Gastroesophageal sphincter (tissue), 4 donors: ENCODE measurements around the gene NARF. TPM values are rescaled to one million over a fixed set of nuclear protein-coding genes. Genes with fewer than 3 reads are reported as not detected.
"Not testable (repeated sequence)": the region's sequence is repeated elsewhere in the genome, so short reads cannot be mapped to it uniquely, and the experiment has no call there.

Experiments used
- ATAC-seq: fragments of 150-250 bp; one replicate; pipeline ENCODE4 v1.9.1; 2016; ENCODE audit warnings: mild to moderate bottlenecking, moderate library complexity
- H3K27ac ChIP-seq, 4 donors: fragments of 200-600 bp; sonication (generic) in 3 of 4; 1 replicate in 3 of 4; 2 replicates in 1 of 4; pipeline ENCODE4 v1.5.1; 2016 to 2019
- H3K27me3 ChIP-seq: fragments of 200-600 bp; sonication (generic); one replicate; pipeline ENCODE4 v1.5.1; 2019
- H3K36me3 ChIP-seq, 2 donors: fragments of 200-600 bp; sonication (generic); one replicate each; pipeline ENCODE4 v1.5.1; 2019; ENCODE audit warnings: control low read depth in 1 of 2
- H3K4me1 ChIP-seq, 3 donors: fragments of 200-600 bp; sonication (generic); 1 replicate in 2 of 3; 2 replicates in 1 of 3; pipeline ENCODE4 v1.5.1; 2016 to 2019; ENCODE audit warnings: control low read depth in 2 of 3
- H3K4me3 ChIP-seq, 2 donors: fragments of 200-600 bp; sonication (generic); one replicate each; pipeline ENCODE4 v1.5.1; 2019; ENCODE audit warnings: mild to moderate bottlenecking in 1 of 2, moderate library complexity in 1 of 2
- H3K9me3 ChIP-seq, 3 donors: fragments of 200-600 bp; sonication (generic); one replicate each; pipeline ENCODE4 v1.5.1; 2017 to 2019; ENCODE audit warnings: control low read depth in 2 of 3
- EP300 ChIP-seq: sonication (generic); formaldehyde crosslinking; IDR thresholded peaks from one replicate; pipeline ENCODE4 v1.6.1; 2017; ENCODE audit warnings: antibody characterized with exemption, mild to moderate bottlenecking
- POLR2A ChIP-seq, 2 donors: fragments of 450-650 bp; IDR thresholded peaks; one replicate each; pipeline ENCODE4 v1.6.1; 2017; ENCODE audit warnings: antibody characterized with exemption in 2 of 2, mild to moderate bottlenecking in 2 of 2, moderate library complexity in 1 of 2
- POLR2AphosphoS5 ChIP-seq: sonication (generic); formaldehyde crosslinking; IDR thresholded peaks from one replicate; pipeline ENCODE4 v1.6.1; 2017; ENCODE audit warnings: antibody characterized with exemption
- WGBS, 2 donors: methylation state at CpG; one replicate each; pipeline ENCODE4 v1.1.5; 2018; ENCODE audit warnings: low coverage in 1 of 2; 5-methylcytosine and 5-hydroxymethylcytosine counted together
- total RNA-seq, 4 donors: library from RNA; depleted of rRNA; stranded (reverse); fragments of >200 nt; gene quantifications; one replicate each; pipeline ENCODE4 v1.1.0, GENCODE V29; 2016
- TF ChIP-seq, protein P1 (sequence below), 4 experiments: fragments of 200-600 bp in 2 of 4; fragments of 450-650 bp in 2 of 4; sonication (generic) in 1 of 4; IDR thresholded peaks; one replicate each; pipeline ENCODE4 v1.5.1; 2017 to 2019; ENCODE audit warnings: antibody characterized with exemption in 4 of 4, mild to moderate bottlenecking in 2 of 4, moderate library complexity in 2 of 4

The NARF gene
- total RNA-seq, 4 donors from 2014 or later: 30.4 to 78.1 (median 44.9) TPM

DNA sequence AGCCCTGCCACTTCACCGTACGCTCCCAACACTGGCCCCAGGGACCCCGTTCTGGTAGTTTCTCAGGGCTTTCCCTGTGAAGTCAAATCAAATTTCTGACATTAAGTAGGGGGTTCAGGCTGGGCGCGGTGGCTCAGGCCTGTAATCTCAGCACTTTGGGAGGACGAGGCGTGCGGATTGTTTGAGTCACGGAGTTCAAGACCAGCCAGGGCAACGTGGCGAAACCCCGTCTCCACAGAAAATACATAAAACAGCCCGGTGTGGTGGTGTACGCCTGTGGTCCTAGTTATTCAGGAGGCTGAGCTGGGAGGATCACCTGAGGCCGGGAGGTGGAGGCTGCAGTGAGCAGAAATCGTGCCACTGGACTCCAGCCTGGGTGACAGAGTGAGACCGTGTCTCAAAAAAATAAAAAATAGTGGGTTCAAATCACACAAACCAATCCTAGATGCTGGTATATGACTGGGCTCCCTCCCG lies 8.6 kb upstream of the NARF start:
- peak overlapping the region; percentile 80 to 95 (median 90) for H3K27ac ChIP-seq
- WGBS, 2 donors: 43 to 52% methylated on average over 1 to 12 of the region's 18 CpGs
- peaks cover 0 to 9% of the 10 kb centered on the region in 2 donors for H3K36me3 ChIP-seq
- ATAC-seq: no peak
- H3K4me1 ChIP-seq: peaks cover 0 to 55% (median 19%) of the 10 kb centered on the region in 3 donors
- H3K9me3 ChIP-seq: no peaks in the 10 kb centered on the region
- H3K27me3 ChIP-seq: no peaks in the 10 kb centered on the region
- H3K4me3 ChIP-seq: peak overlapping the region; percentile 88 to 97
- TF ChIP-seq EP300: no peak
- no peak for TF ChIP-seq POLR2AphosphoS5
- TF ChIP-seq POLR2A (IDR thresholded peaks at IDR 0.05): no peak
- TF ChIP-seq, protein P1, sequence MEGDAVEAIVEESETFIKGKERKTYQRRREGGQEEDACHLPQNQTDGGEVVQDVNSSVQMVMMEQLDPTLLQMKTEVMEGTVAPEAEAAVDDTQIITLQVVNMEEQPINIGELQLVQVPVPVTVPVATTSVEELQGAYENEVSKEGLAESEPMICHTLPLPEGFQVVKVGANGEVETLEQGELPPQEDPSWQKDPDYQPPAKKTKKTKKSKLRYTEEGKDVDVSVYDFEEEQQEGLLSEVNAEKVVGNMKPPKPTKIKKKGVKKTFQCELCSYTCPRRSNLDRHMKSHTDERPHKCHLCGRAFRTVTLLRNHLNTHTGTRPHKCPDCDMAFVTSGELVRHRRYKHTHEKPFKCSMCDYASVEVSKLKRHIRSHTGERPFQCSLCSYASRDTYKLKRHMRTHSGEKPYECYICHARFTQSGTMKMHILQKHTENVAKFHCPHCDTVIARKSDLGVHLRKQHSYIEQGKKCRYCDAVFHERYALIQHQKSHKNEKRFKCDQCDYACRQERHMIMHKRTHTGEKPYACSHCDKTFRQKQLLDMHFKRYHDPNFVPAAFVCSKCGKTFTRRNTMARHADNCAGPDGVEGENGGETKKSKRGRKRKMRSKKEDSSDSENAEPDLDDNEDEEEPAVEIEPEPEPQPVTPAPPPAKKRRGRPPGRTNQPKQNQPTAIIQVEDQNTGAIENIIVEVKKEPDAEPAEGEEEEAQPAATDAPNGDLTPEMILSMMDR (IDR thresholded peaks at IDR 0.05): no peak

DNA sequence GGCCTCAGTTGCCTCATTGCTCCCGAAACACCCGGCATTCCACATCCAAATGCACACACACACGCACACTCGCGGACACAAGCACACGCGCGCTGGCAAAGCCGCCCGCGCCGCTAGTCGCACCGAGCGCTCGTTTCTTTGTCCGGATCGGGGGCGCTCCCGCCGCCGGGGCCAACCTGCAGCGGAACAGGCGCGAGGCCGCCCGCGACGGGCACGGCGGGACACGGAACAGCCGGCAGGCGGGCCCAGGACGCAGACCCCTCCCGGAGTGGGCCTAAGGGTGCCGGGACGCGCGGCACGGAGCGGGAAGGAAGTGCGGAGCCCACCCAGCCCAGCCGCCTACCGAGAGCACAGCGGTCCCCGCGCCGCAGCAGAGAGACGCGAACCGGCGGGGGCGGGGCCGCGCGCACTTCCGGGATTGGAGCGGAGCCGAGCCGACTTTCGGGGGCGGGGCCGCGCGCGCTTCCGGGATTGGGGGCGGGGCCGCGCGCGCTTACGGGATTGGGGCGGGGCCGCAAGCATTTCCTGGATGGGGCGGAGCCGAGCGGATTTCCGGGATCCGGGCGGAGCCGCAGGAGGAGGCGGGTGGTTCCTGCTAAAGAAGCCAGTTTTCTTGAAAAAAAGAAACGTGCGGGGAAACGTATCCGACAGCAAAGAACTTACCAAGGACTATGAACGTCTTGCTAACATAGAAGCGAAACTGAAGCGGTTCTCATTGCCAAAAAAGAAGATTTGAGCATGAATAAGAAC lies 8.0 kb upstream of the NARF start, which contains the start of gene CYBC1:
TSS of gene CYBC1 (minus strand) at position 396 of the 750 bp plus-strand sequence. CDS start 1,498 bp downstream, outside the sequence.
- peak; percentile 92 for TF ChIP-seq POLR2AphosphoS5
- TF ChIP-seq POLR2A (IDR thresholded peaks at IDR 0.05): peak; percentile 61 to 69
- no peak for TF ChIP-seq EP300
- TF ChIP-seq, protein P1 (IDR thresholded peaks at IDR 0.05): peak in 3 of 4 experiments; percentile 21 to 40 (median 35)
- H3K4me3 ChIP-seq: peak within 1 kb of the TSS; percentile 88 to 97
- WGBS, 2 donors: 0% methylated on average over 7 to 8 of the region's 91 CpGs
- ATAC-seq: peak; percentile 94
- no peaks in the 10 kb centered on the region for H3K9me3 ChIP-seq
- no peaks in the 10 kb centered on the region for H3K27me3 ChIP-seq
- peaks cover 0 to 49% (median 19%) of the 10 kb centered on the region in 3 donors for H3K4me1 ChIP-seq
- peaks cover 0 to 2% of the 10 kb centered on the region in 2 donors for H3K36me3 ChIP-seq
- H3K27ac ChIP-seq: peak within 1 kb of the TSS; percentile 82 to 95 (median 90)

DNA sequence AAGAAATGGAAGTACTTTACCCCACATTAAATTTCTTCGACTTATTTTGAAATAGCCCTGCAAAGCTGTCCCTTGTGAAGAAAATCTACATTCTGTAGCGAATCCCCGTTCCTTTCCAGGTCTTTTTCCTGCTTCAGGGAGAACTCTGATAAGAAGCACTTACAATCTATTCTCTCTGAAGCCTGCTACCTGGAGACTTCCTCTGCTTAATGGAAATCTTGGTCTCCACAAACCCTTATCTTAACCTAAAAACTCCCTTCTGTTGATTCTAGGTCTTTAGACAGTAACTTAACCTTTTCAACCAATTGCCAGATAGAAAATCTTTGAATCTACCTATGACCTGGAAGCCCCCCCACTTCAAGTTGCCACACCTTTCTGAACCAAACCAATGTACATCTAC lies 6.4 kb upstream of the NARF start:
- no peak overlapping the region for H3K4me3 ChIP-seq
- H3K27me3 ChIP-seq: no peaks in the 10 kb centered on the region
- TF ChIP-seq EP300 (no peak), POLR2A (IDR thresholded peaks at IDR 0.05) (no peak), POLR2AphosphoS5 (no peak)
- TF ChIP-seq, protein P1 (IDR thresholded peaks at IDR 0.05): no peak
- no peak for ATAC-seq
- no peaks in the 10 kb centered on the region for H3K9me3 ChIP-seq
- no peaks in the 10 kb centered on the region for H3K36me3 ChIP-seq
- H3K27ac ChIP-seq: peak overlapping the region in 1 of 4 donors; percentile 32
- WGBS, 2 donors: 91 to 93% methylated on average over 3 of the region's 3 CpGs
- H3K4me1 ChIP-seq: peaks cover 0 to 47% (median 21%) of the 10 kb centered on the region in 3 donors

DNA sequence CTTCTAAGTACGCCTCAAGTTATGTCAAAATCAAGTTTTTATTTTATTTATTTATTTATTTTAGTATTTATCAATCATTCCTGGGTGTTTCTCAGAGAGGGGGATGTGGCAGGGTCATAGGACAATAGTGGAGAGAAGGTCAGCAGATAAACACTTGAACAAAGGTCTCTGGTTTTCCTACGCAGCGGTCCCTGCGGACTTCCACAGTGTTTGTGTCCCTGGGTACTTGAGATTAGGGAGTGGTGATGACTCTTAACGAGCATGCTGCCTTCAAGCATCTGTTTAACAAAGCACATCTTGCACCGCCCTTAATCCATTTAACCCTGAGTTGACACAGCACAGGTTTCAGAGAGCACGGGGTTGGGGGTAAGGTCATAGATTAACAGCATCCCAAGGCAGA lies 5.4 kb upstream of the NARF start:
- not testable (repeated sequence) for H3K27me3 ChIP-seq, H3K36me3 ChIP-seq, H3K9me3 ChIP-seq, H3K27ac ChIP-seq, ATAC-seq, H3K4me3 ChIP-seq
- WGBS, 2 donors: 90 to 91% methylated on average over 2 to 7 of the region's 7 CpGs
- peaks cover 0 to 47% (median 26%) of the 10 kb centered on the region in 3 donors for H3K4me1 ChIP-seq

DNA sequence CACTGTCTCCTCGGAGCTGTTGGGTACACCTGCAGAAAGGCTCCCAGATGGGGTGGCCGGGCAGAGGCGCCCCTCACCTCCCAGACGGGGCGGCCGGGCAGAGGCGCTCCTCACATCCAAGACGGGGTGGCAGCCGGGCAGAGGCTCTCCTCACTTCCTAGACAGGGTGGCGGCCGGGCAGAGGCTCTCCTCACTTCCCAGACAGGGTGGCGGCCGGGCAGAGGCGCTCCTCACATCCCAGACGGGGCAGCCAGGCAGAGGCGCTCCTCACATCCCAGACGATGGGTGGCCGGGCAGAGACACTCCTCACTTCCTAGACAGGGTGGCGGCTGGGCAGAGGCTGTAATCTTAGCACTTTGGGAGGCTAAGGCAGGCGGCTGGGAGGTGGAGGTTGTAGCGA lies 4.8 kb upstream of the NARF start:
- H3K4me3 ChIP-seq, H3K36me3 ChIP-seq, H3K27me3 ChIP-seq, H3K9me3 ChIP-seq, H3K27ac ChIP-seq, ATAC-seq: not testable (repeated sequence)
- peaks cover 0 to 46% (median 26%) of the 10 kb centered on the region in 3 donors for H3K4me1 ChIP-seq
- no CpG with 5 or more reads among the region's 21 CpGs for WGBS, 2 donors
